ACC112 (cell line): ENCODE measurements around the gene XPO6.

Source experiments
- H2AFZ ChIP-seq: fragments of 200-600 bp; sonication (generic); one replicate; pipeline ENCODE4 v1.6.0; 2017; ENCODE audit warnings: antibody characterized with exemption, low read length; ENCODE audit not compliant: unreplicated experiment
- H3K27ac ChIP-seq: fragments of 200-600 bp; sonication (generic); 2 replicates; pipeline ENCODE4 v1.5.1; 2014; ENCODE audit warnings: low read depth, mild to moderate bottlenecking, antibody characterized with exemption, low read length, moderate library complexity
- H3K27me3 ChIP-seq: fragments of 200-600 bp; sonication (generic); 2 replicates; pipeline ENCODE4 v1.6.1; 2014; ENCODE audit warnings: mild to moderate bottlenecking, antibody characterized with exemption, low read length, moderate library complexity, mixed read lengths; ENCODE audit not compliant: insufficient read depth
- H3K36me3 ChIP-seq: fragments of 200-600 bp; sonication (generic); 2 replicates; pipeline ENCODE4 v1.6.1; 2016; ENCODE audit warnings: mild to moderate bottlenecking, antibody characterized with exemption, low read length, moderate library complexity, mixed read lengths; ENCODE audit not compliant: insufficient read depth
- H3K4me1 ChIP-seq: fragments of 200-600 bp; sonication (generic); one replicate; pipeline ENCODE4 v1.6.1; 2016; ENCODE audit warnings: low read length, mixed read lengths; ENCODE audit not compliant: insufficient read depth, unreplicated experiment, control insufficient read depth
- H3K4me3 ChIP-seq: fragments of 200-600 bp; sonication (generic); 2 replicates; pipeline ENCODE4 v1.5.1; 2014; ENCODE audit warnings: mild to moderate bottlenecking, low read depth, low read length
- H3K79me2 ChIP-seq: fragments of 200-600 bp; sonication (generic); one replicate; pipeline ENCODE4 v1.6.0; 2016; ENCODE audit warnings: low read length; ENCODE audit not compliant: control insufficient read depth, unreplicated experiment, insufficient read depth

XPO6 gene

DNA sequence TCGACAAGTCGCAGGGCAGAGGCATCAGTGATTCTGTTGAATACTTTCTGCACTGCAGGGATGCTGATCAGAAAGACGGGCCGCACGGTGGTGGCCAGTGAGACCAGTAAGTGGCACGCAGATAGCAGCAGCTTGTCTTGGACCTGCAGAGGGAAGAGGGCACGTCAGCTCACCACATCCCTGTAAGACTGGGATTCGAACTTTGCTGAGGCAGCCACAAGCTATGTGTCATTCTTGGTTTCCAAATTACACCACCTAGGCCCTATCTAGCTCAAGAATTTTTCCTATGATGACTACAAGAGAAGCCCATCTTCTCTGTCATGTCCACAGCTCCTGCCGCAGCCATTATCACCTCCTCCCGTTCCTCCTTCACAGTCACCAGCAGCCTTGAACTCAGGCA lies 98.9 kb downstream of the XPO6 start:
- H3K27ac ChIP-seq, result no peak overlapping the region
- peaks cover 5% of the 10 kb centered on the region for H3K4me1 ChIP-seq
- H2AFZ ChIP-seq, result no peak overlapping the region
- no peak overlapping the region for H3K4me3 ChIP-seq
- peaks cover 10% of the 10 kb centered on the region for H3K79me2 ChIP-seq
- no peaks in the 10 kb centered on the region for H3K27me3 ChIP-seq
- H3K36me3 ChIP-seq, result peaks cover 38% of the 10 kb centered on the region

GRCh38 chr16:28110977-28111376 lies 100.8 kb downstream of the XPO6 start:
- H3K27ac ChIP-seq, result no peak overlapping the region
- peaks cover 10% of the 10 kb centered on the region for H3K79me2 ChIP-seq
- no peak overlapping the region for H3K4me3 ChIP-seq
- H3K4me1 ChIP-seq, result peaks cover 5% of the 10 kb centered on the region
- no peak overlapping the region for H2AFZ ChIP-seq
- H3K36me3 ChIP-seq, result peaks cover 34% of the 10 kb centered on the region
- no peaks in the 10 kb centered on the region for H3K27me3 ChIP-seq

DNA sequence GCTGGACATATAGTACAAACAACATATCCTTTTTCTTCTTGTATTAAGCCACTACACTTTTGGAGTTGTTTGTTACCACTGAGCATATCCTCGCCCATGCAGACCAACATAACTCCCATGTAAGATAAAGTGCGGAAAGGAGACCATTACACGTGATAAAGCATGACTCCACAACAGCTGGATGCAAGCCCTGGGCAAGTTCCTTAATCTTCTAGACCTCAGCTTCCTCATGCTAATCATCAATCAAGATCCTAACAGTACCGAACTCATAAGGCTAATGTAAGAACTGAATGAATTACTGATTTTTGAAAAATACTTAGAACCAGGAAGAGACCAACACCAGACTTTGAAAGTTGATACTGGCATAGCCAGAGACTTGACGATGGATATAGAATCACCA lies 101.3 kb downstream of the XPO6 start:
- H3K36me3 ChIP-seq, result peaks cover 35% of the 10 kb centered on the region
- peaks cover 5% of the 10 kb centered on the region for H3K4me1 ChIP-seq
- H3K27ac ChIP-seq, result no peak overlapping the region
- no peaks in the 10 kb centered on the region for H3K27me3 ChIP-seq
- H2AFZ ChIP-seq, result no peak overlapping the region
- peaks cover 10% of the 10 kb centered on the region for H3K79me2 ChIP-seq
- H3K4me3 ChIP-seq, result no peak overlapping the region

GRCh38 chr16:28110074-28110473 lies 101.7 kb downstream of the XPO6 start:
- Histone ChIP-seq H3K27ac (no peak overlapping the region), H3K79me2 (peaks cover 10% of the 10 kb centered on the region), H2AFZ (no peak overlapping the region), H3K4me1 (peaks cover 5% of the 10 kb centered on the region), H3K36me3 (peaks cover 36% of the 10 kb centered on the region), H3K4me3 (no peak overlapping the region), H3K27me3 (no peaks in the 10 kb centered on the region)

DNA sequence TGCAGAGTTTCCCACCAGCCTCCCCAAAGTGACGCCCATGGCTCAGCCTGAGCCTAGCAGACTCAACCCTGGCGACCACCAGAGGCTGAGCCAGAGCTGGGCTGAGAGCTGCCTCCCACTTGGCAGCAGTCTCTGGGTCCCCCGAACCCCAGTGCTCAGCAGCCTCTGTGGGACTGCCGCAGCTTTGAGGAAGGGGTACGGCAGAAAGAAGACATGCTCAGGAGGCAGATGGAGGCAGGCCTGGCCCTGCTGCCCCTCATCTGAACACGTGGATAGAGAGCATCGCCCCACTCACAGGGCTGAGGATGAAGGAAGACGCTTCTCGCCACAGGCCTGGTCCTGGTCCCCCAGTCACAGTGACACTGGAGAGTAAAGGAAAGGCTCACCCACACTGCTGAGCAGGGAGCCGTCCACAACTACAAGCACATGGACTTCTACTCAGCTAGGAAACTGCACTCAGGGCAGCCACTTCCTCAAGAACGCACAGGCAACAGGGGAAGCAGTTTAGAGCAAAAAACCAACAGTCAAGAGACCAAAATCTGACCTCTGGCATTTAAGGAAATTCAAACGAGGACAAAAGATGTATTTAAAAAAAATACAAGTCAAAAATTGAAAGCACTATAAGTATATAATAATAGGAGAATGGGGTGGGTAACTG lies 103.0 kb downstream of the XPO6 start:
- no peak overlapping the region for H3K27ac ChIP-seq
- peaks cover 31% of the 10 kb centered on the region for H3K36me3 ChIP-seq

GRCh38 chr16:28107232-28107631 lies 104.5 kb downstream of the XPO6 start:
- peaks cover 28% of the 10 kb centered on the region for H3K36me3 ChIP-seq
- no peak overlapping the region for H3K4me3 ChIP-seq
- peaks cover 5% of the 10 kb centered on the region for H3K4me1 ChIP-seq
- peaks cover 10% of the 10 kb centered on the region for H3K79me2 ChIP-seq
- no peak overlapping the region for H2AFZ ChIP-seq
- H3K27ac ChIP-seq, result no peak overlapping the region
- no peaks in the 10 kb centered on the region for H3K27me3 ChIP-seq

More for the DNA sequence above, 103.0 kb downstream of the XPO6 start:
- peaks cover 10% of the 10 kb centered on the region for H3K79me2 ChIP-seq
- no peak overlapping the region for H3K4me3 ChIP-seq
- H3K4me1 ChIP-seq, result peaks cover 5% of the 10 kb centered on the region
- no peak overlapping the region for H2AFZ ChIP-seq
- H3K27me3 ChIP-seq, result no peaks in the 10 kb centered on the region

- peaks cover 10% of the 10 kb centered on the region for H3K79me2 ChIP-seq
- peaks cover 5% of the 10 kb centered on the region for H3K4me1 ChIP-seq
- no peak overlapping the region for H2AFZ ChIP-seq
- peaks cover 28% of the 10 kb centered on the region for H3K36me3 ChIP-seq
- no peaks in the 10 kb centered on the region for H3K27me3 ChIP-seq
- H3K4me3 ChIP-seq, result no peak overlapping the region
- no peak overlapping the region for H3K27ac ChIP-seq
These were observed 105.1 kb downstream of the XPO6 start for GRCh38 chr16:28106467-28107215.

- no peak overlapping the region for H3K27ac ChIP-seq
These were observed 105.8 kb downstream of the XPO6 start for GRCh38 chr16:28105954-28106353.

GRCh38 chr16:28105297-28105696 lies 106.5 kb downstream of the XPO6 start:
- Histone ChIP-seq H3K27me3 (no peaks in the 10 kb centered on the region), H2AFZ (no peak overlapping the region), H3K27ac (no peak overlapping the region), H3K4me1 (peaks cover 3% of the 10 kb centered on the region), H3K79me2 (peaks cover 7% of the 10 kb centered on the region), H3K36me3 (peaks cover 33% of the 10 kb centered on the region), H3K4me3 (no peak overlapping the region)

More at GRCh38 chr16:28105954-28106353, 105.8 kb downstream of the XPO6 start:
- no peak overlapping the region for H2AFZ ChIP-seq
- H3K4me1 ChIP-seq, result peaks cover 5% of the 10 kb centered on the region
- H3K79me2 ChIP-seq, result peaks cover 10% of the 10 kb centered on the region
- no peak overlapping the region for H3K4me3 ChIP-seq
- peaks cover 33% of the 10 kb centered on the region for H3K36me3 ChIP-seq
- no peaks in the 10 kb centered on the region for H3K27me3 ChIP-seq

- no peaks in the 10 kb centered on the region for H3K27me3 ChIP-seq
- H3K36me3 ChIP-seq, result peaks cover 27% of the 10 kb centered on the region; the same call in 1 of the 2 replicates
- H3K4me3 ChIP-seq, result no peak overlapping the region
- H3K27ac ChIP-seq, result no peak overlapping the region
- H3K4me1 ChIP-seq, result no peaks in the 10 kb centered on the region
- no peak overlapping the region for H2AFZ ChIP-seq
- peaks cover 3% of the 10 kb centered on the region for H3K79me2 ChIP-seq
These were observed 107.4 kb downstream of the XPO6 start for GRCh38 chr16:28104404-28104803.
